ENCODE results near the gene NDUFA7.
"Not testable (repeated sequence)": the region's sequence is repeated elsewhere in the genome, so short reads cannot be mapped to it uniquely, and the experiment has no call there.

The NDUFA7 gene

DNA sequence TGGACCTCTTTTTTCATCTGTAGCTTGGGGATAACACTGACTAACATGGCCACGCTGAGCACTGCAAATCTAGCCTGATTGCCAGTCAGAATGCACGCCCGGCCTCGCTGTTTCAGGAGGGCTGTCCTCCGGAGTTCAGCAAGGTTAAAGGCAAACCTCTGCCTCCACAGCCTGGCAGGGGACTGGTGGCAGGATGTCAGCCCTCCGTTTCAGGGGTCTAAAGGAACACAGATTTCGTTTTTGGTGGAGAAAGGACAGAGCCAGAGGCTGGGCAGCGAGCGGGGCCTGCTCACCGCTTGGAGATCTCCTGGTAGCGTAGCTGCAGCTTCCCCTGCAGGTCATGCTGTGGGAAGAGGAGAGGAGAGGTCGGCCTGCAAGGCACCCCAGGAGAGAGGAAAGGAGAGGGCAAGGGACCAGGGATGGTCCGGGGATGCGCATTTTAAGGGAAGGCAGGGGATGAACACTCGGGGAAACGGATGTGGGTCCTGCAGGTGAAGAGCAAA is 560 bp downstream of the NDUFA7 start:
- no peak for DNase-seq (ENCODE audit: low read depth in 3 of 3, low spot score in 1 of 3)

DNA sequence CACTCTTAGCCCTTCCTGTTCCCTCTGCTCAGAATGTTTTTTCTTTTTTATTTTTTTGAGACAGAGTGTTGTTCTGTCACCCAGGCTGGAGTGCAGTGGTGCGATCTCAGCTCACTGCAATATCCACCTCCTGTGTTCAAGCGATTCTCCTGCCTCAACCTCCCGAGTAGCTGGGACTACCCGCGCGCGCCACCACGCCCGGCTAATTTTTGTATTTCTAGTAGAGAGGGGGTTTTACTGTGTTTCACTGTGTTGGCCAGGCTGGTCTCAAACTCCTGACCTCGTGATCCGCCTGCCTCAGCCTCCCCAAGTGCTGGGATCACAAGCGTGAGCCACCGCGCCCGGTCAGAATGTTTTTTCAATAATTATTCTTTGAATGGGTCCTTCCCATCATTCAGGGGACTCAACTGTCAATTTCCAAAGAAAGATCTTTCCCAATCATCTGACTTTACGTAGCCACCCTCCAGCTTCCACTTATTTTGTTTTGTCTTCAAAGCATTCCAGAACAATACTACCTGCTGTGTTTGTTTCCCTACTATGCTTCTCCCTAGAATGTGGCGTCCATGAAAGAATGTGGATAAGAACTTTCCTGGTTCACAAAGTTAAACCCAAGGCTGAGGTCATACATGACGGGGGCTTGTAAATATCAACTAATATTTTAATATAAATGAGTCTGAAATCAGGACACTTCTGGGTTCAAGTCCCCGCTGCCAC is 1.2 kb downstream of the NDUFA7 start:
- DNase-seq (ENCODE audit: low read depth in 3 of 3, low spot score in 1 of 3): no peak

DNA sequence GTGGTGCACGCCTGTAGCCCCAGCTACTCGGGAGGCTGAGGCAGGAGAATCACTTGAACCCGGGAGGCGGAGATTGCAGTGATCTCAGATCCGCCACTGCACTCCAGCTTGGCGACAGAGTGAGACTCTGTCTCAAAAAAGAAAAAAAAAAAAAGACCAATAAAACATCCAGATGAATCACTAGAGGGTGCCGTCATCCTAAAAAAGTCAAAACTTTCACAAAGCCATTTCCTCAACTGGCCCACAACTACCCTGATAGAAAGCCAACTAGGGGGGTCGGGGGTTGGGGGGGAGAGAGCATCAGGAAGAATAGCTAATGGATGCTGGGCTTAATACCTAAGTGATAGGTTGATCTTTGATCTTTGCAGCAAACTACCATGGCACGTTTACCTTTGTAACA is 2.3 kb downstream of the NDUFA7 start:
- not testable (repeated sequence) for DNase-seq (ENCODE audit: low read depth in 3 of 3, low spot score in 1 of 3)

DNA sequence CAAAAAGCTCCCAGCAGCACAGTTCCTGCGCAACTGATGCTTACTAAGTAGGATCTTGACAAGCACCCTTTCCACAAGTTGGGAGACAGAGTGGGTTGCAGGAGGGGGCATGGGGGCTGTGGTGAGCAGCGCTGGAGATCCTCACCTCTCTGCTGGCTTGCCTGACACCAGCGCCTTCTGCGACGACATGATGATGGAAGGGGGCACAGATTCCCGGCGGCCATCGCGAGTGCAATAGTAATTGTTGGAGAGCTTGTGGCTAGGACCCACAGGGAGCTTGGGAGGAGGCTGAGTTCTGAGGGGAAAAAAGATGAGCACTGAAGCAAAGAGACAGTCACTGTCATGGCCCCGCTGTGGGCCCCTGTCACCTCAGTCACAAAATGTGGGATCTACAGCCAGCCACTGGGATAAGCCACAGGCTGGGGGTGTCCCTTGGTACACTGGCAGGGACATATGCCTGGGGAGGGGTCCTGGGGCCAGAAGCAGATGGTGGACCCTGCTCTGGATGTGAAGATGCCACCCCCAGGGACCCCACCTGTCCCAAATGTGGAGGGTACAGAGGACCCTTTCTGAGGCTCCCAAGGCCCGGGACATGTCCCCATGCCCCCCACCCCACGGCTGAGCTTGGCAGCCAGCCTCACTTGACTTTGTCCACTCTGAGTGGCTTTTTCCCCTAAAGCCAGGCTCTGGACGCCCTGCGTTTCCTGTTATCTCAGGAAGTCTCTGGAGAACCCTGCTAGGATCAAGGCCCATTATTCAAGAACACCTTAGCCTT is 4.6 kb downstream of the NDUFA7 start:
- no peak for DNase-seq (ENCODE audit: low read depth in 3 of 3, low spot score in 1 of 3)

DNA sequence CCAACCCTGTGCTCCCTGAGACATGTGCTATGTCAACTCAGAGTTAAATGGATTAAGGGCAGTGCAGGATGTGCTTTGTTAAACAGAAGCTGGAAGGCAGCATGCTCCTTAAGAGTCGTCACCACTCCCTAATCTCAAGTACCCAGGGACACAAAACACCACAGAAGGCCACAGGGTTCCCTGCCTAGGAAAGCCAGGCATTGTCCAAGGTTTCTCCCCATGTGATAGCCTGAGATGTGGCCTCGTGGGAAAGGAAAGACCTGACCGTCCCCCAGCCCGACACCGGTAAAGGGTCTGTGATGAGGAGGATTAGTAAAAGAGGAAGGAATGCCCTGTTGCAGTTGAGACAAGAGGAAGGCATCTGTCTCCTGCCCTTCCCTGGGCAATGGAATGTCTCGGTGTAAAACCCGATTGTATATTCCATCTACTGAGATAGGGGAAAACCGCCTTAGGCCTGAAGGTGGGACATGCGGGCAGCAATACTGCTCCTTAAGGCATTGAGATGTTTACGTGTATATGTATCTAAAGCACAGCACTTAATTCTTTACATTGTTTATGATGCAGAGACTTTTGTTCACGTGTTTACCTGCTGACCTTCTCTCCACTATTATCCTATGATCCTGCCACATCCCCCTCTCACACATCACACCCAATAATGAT is 6.1 kb downstream of the NDUFA7 start:
- DNase-seq (ENCODE audit: low read depth in 3 of 3, low spot score in 1 of 3): not testable (repeated sequence)

DNA sequence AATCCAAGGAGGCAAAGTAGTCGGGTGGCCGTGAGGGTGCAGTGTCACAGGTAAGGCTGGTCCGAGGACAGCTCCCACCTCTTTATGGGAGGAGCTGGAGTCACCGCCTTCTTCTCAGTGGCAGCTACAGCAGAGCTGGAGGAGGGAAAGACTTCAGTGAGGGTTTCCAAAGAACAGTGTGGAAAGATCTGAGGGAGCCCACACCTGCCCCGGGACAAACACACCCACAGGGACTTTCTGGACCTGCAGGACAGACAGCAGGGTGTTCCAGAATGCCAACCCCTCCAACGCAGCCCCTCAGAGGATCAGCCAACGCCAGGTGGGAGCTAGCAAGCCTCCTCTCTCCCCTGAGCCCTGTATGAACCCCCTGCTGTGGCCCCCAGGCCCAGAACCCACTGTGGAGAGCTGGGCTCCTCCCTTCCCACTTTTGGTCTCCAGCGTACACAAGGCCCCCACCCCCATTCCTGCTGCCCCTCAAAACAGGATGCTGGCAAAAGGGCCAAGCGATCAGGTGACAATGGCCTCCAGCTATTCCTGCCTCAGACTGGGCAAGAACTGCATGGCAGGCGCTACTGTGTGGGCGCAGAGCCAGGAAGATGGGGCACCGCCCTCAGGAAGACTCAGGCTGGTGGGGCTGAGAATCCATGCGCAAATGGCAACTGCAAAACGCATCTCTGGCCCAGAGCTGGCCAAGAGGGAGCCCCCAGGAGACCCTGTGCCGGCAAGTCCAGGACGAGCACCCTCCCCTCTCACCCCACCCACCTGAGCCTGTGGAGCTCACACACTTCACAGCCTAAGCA is 9.5 kb downstream of the NDUFA7 start:
- no peak for DNase-seq (ENCODE audit: low read depth in 3 of 3, low spot score in 1 of 3)

DNA sequence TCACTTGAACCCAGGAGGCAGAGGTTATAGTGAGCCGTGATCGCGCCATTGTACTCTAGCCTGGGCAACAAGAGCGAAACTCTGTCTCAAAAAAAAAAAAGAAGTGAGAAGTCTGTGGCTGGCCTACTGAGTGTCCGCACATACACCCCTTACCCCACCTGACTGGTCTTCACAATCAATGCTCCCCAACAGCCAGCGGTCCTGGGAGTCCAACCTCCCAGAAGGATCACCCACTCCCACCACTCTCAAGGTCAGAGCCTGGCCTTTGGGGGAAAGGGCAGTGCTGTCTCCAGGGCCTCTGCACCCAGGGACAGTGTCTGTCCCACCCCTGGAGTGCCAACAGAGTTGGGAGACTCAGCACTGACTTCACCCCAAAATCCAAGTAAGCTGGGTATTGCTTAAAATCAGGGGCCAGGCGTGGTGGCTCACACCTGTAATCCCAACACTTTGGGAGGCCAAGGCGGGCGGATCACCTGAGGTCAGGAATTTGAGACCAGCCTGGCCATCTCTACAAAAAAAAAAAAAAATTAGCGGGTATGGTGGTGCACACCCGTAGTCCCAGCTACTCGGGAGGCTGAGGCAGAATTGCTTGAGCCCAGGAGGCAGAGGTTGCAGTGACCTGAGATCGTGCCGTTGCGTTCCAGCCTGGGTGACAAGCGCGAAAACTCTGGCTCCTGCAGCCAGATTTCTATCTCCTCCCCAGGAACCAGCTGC is 10.7 kb downstream of the NDUFA7 start:
- DNase-seq (ENCODE audit: low read depth in 3 of 3, low spot score in 1 of 3): no peak

DNA sequence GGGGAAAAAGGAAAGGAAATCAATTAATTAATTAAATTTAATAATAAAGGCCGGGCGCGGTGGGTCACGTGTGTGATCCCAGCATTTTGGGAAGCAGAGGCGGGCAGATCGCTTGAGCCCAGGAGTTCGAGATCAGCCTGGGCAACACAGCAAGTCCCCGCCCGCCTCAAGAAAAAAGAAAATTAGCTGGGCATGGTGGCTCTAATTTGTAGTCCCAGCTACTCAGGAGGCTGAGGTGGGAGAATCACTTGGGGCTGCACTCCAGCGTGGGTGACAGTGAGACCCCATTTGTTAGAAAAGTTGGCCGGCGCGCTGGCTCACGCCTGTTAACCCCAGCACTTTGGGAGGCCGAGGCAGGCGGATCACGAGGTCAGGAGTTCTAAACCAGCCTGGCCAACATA is 12.3 kb downstream of the NDUFA7 start:
- no peak for DNase-seq (ENCODE audit: low read depth in 3 of 3, low spot score in 1 of 3)

DNA sequence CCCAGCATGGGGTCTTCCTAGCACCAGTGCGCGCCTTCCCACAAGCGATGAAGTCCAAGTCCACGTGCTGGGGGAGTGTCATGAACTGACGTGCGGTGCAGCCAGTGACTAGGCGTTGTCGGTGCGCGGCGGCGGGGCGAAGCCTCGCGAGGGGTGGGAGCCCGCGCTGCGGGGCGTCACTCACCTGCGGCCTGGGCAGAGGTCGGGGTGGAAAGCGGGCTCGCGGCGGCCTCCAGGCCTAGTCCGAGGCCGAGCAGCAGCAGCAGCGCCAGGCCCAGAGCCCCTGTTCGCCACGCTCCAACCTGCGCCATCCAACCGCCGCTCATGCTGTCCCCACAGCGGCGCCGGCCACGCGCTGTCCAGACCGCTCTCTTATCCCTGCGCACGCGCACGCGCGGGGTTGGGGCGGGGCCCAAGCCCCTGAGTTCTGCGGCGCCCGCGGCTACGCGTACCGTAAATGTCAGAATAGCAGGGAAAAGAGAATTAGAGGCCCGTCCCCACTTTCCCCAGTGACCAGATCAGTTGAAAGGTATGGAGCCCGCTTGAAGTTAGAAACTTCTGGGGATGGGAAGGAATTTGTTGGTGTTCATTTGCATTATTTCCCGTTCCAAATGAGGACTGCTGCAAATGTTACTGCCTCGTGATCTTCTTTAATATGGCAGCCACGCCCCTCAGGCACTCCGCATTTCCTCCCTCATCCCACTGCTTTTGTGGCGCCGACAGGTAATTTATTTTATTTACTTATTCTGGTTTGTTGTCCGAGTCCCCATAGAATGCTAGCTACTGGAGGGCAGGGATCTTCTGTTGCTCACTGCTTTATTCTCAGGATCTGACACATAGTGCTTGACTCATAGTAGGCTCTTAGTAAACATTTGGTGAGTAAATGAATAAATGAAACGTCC is 13.0 kb downstream of the NDUFA7 start, which contains the start of gene CD320:
CD320 (minus strand) TSS at position 394 of the 902 bp plus-strand sequence; CDS start at position 326, 68 bp downstream.
- peak; percentile 59 to 75 (median 61) for DNase-seq (ENCODE audit: low read depth in 3 of 3, low spot score in 1 of 3)

DNA sequence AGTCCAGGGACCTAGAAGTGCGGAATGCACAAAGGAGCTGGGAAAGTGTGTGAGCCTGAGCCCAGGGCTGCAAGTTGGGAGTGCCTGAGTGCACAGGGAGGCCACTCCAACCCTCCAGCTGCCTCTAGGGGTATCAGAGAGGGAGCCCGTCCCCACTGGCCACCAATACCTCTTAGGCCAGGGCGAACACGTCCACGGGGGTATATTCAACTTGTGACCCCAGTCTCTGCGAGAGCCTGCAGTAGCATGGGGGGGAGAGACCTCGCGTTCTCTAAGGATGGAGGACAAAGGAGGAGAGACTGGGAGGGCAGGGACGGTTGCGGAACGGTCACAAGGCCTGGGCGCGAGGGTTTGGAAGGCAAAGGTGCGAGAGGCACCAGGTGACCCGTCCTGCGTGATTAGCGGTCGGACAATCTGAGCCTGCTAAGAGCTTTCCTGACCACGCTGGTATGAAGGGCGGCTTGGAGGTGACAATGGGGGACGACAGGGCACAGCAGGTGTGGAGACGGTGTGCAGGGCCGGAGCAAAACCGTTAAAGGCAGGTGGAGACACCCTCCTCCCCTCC is 13.7 kb downstream of the NDUFA7 start:
- DNase-seq (ENCODE audit: low read depth in 3 of 3, low spot score in 1 of 3): no peak

DNA sequence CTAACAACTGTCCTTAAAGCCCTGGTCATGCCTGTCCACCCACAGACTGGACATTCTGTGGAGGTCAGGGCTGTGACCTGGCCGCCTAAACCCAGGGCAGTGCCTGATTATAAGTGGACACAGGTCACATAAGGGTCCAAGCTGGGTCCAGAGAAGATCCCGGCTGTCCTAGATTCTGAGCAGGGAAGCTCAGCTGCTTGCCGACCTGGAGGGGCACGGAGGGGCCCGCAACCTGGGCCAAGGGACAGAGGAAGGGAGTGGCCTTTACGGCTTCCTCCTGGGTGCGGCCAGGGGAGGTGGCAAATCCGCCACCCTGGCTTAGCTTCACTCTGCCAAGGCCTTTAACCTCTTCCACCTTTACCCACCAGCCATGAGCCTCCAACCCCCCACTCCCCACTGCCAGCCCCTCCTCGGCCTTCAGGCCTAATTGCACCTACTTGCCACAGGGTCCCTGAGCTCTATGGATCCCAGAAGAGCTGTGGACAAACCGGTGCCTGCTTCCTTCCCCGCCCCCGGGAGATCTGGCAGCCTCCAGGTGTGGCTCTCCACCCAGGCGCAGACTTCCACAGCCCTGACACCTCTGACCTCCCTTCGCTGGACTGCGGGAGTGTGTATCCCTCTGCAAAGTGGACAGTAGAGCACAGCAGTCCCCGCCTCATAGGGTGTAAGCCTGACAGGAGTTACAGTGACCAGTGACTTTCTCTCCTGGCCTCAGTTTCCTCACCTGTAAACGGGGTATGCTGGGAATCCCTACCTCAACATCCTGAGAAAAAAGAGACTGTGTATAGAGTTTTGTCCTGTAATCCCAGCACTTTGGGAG is 14.7 kb downstream of the NDUFA7 start:
- no peak for DNase-seq (ENCODE audit: low read depth in 3 of 3, low spot score in 1 of 3)

DNA sequence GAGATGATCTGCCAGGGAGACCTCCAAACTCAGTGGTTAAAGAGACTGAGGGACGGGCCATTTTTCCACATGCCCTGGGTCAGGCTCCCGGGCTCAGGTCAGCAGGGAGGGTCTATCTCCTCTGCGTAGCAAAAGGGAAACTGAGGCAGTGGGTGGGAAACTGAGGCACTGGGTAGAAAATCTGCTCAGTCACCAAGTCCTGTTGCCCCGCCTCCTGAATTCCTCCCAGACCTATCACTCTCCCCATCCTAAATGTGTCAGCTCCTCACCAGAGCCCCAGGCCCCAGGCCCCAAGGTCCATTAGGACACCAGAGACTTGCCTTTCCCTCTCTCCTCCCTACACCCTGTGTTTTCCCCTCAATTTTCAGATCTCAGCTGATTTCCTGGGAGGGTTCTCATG is 15.4 kb downstream of the NDUFA7 start:
- no peak for DNase-seq (ENCODE audit: low read depth in 3 of 3, low spot score in 1 of 3)

DNA sequence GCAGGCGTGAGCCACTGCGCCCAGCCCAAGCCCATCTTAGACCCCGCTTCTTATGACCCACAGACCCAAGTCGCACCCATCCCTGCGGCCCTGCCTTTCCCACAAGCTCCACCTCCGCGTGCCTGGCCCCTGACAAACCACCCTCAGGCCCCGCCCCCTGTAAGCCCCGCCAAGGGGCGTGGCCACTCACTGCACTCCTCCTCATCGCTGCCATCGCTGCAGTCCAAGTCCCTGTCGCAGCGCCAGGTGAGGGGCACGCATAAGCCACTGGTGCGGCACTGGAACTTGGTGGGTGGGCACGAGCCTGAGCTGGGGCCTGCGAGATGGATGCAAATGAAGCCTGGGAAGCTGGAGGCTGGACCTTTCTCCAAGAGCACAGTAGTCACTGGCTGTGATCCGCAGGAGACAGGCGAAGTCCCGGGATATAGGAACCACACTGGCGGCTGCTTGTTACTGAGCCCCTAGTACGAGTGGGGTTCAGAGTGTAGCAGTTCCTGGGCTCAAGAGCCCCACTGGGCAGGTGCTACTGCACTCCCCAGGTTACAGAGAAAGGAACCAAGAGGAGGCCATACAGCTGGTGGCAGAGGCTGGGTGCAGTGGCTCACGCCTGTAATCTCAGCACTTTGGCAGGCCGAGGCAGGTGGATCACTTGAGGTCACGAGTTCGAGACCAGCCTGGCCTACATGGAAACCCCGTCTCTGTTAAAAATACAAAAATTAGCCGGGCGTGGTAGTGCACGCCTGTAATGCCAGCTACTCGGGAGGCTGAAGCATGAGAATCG is 16.1 kb downstream of the NDUFA7 start:
- no peak for DNase-seq (ENCODE audit: low read depth in 3 of 3, low spot score in 1 of 3)

DNA sequence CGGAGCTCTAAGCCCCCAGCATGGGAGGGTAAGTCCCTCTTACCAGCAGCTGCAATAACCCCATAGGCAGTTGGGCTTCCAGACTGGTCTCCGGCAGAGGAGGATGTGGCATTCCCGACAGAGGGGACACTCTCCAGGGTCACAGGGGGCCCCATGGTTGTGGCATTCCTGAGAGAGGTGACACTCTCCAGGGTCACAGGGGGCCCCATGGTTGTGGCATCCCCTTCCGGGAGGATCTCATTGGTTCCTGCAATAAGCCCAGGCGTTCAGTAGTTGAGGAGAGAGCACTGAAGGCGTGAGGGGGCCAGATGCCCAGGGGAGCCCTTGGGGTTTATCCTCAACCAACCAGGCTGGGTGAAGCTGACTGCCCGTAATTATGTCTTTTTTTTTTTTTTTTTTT is 18.4 kb downstream of the NDUFA7 start:
- no peak for DNase-seq (ENCODE audit: low read depth in 3 of 3, low spot score in 1 of 3)

DNA sequence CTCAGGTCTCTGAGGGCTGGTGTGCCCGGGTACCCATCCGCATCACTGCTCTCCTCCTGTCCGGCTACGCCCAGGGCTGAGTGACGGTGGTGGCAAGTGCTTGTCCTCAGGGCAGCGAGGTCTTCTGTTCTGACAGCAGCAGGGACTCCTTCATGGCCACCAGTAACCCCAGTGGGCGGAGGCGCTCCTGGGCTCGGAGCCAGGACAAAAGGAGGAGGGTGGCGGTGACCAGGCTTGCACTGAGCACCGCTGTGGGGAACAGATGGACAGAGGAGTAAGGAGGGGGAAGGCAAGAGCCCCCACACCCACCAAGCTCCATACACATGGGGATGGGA is 18.9 kb downstream of the NDUFA7 start:
- DNase-seq (ENCODE audit: low read depth in 3 of 3, low spot score in 1 of 3): no peak

DNA sequence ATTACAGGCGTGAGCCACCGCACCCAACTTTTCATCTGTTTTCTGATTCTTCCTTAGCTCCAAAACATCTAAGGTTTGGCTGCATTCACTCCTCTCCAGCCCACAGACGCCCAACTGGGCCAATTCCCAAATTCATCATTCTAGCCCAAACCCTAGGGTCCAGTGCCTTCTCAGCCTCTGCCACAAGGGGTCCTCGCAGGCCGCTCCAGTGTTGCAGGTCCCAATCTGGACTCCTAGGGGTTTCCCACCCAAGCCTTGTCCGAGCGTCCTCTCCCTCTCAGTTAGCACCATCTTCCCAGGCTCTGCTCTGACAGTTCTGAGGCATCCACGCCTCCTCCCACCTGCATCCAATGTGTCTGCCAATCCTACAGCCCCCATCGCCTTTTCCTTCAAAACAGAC is 29.8 kb downstream of the NDUFA7 start:
- not testable (repeated sequence) for DNase-seq (ENCODE audit: low read depth in 3 of 3, low spot score in 1 of 3)

DNA sequence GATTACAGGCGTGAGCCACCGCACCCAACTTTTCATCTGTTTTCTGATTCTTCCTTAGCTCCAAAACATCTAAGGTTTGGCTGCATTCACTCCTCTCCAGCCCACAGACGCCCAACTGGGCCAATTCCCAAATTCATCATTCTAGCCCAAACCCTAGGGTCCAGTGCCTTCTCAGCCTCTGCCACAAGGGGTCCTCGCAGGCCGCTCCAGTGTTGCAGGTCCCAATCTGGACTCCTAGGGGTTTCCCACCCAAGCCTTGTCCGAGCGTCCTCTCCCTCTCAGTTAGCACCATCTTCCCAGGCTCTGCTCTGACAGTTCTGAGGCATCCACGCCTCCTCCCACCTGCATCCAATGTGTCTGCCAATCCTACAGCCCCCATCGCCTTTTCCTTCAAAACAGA is 44.7 kb downstream of the NDUFA7 start:
- not testable (repeated sequence) for DNase-seq (ENCODE audit: low read depth in 3 of 3, low spot score in 1 of 3)

DNA sequence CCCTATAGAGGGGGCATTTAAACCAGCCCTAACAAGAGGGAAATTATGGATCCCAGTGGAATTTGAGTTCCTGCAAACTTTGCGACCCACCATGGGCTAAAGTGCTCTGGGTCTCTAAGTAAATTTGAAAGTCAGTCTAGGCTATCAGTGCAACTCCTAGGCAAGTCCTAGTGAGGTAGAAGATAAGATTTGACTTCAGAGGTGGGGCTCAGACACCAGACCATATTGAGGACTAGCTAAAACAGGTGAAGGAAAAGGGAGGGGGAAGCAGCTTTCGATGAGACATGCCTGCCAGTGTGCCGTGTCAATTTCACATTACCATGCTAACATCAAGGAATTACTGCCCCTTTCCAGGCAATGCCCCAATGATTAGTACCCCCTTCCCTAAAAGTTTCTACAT is 51.5 kb downstream of the NDUFA7 start:
- DNase-seq (ENCODE audit: low read depth in 3 of 3, low spot score in 1 of 3): no peak
